Measurements from ENCODE around the gene FOXJ3. TPM values are rescaled to one million over a fixed set of nuclear protein-coding genes. Genes with fewer than 3 reads are reported as not detected.

FOXJ3 gene
- polyA plus RNA-seq, 10 donors, result 27.1 to 45.8 (median 36.9) TPM

- peak in 2 of 3 donors; percentile 14 to 22 for DNase-seq
These were observed 929 bp upstream of the FOXJ3 start for GRCh38 chr1:42335809-42336518.

- peak; percentile 43 to 83 (median 59) for DNase-seq
These were observed 590 bp downstream of the FOXJ3 start for GRCh38 chr1:42334240-42335049.

GRCh38 chr1:42333662-42334239 lies 1.3 kb downstream of the FOXJ3 start:
- DNase-seq, result no peak

GRCh38 chr1:42332877-42333276 lies 2.2 kb downstream of the FOXJ3 start:
- DNase-seq, result no peak

GRCh38 chr1:42330215-42330614 lies 4.8 kb downstream of the FOXJ3 start:
- no peak for DNase-seq

GRCh38 chr1:42328916-42329496 lies 6.0 kb downstream of the FOXJ3 start:
- DNase-seq, result no peak

GRCh38 chr1:42328047-42328625 lies 6.9 kb downstream of the FOXJ3 start:
- no peak for DNase-seq

- no peak for DNase-seq
These were observed 10.0 kb downstream of the FOXJ3 start for GRCh38 chr1:42325014-42325402.

- DNase-seq, result no peak
These were observed 10.5 kb downstream of the FOXJ3 start for GRCh38 chr1:42324398-42325013.

GRCh38 chr1:42323551-42323950 lies 11.5 kb downstream of the FOXJ3 start:
- no peak for DNase-seq

GRCh38 chr1:42322577-42322976 lies 12.5 kb downstream of the FOXJ3 start:
- no peak for DNase-seq

- DNase-seq, result no peak
These were observed 13.3 kb downstream of the FOXJ3 start for GRCh38 chr1:42321731-42322130.

- no peak for DNase-seq
These were observed 14.3 kb downstream of the FOXJ3 start for GRCh38 chr1:42320708-42321107.

- DNase-seq, result no peak
These were observed 15.1 kb downstream of the FOXJ3 start for GRCh38 chr1:42319871-42320484.

GRCh38 chr1:42319128-42319851 lies 15.7 kb downstream of the FOXJ3 start:
- peak in 1 of 3 donors; percentile 37 for DNase-seq

- DNase-seq, result peak in 1 of 3 donors; percentile 18
These were observed 16.4 kb downstream of the FOXJ3 start for GRCh38 chr1:42318601-42319000.

GRCh38 chr1:42317308-42317707 lies 17.7 kb downstream of the FOXJ3 start:
- DNase-seq, result no peak

GRCh38 chr1:42316292-42316691 lies 18.7 kb downstream of the FOXJ3 start:
- DNase-seq, result no peak

GRCh38 chr1:42315500-42315899 lies 19.5 kb downstream of the FOXJ3 start:
- DNase-seq, result no peak

GRCh38 chr1:42313970-42314369 lies 21.1 kb downstream of the FOXJ3 start:
- no peak for DNase-seq

All from muscle of back (tissue), 11 donors.